ENCODE measurements around the gene C6orf132.

Gene C6orf132

DNA sequence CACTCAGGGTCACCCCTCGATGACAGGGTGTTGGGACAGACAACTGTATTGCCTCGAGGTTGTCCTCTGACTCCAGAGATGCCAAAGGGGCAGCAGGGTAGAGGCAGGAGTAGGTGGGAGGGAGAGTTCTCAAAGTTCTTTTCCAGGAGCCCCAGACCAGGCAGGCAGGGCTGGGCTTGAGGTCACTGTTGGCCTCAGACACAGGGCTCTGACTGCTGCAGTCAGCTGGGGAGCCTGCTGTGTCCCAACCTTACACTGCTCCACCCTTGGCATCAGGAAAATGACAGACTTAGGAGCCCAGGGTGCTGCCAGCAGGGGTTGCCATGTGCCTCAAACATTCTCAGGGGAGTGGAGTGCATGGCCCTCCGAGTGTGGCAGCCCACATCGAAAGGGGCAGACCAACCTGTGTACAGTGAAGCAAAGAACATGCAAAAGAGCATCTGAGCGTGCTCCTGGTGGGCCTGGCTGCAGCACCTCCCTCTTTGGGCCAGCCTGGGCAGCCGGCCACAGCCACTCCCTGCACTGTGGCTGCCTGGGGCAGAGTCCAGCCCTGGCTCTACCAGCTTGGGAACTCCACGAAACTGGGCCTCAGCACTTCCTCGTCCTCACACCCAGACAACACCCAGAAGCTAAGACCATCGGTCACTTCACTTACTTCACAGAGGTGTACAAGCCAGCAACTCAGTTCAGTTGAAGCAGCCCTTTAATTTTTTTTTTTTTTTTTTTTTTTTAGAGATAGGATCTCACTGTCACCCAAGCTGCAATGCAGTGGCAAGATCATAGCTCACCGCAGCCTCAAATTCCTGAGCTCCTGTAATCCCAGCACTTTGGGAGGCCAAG, 24.0 kb downstream of the C6orf132 start:
- no peak overlapping the region for H3K4me3 ChIP-seq (ENCODE audit: low read length in 2 of 2)
- no peak overlapping the region for H3K9ac ChIP-seq (ENCODE audit: low read length in 2 of 2)
- H3K27ac ChIP-seq (ENCODE audit: low read length): no peak overlapping the region
- peaks cover 5% of the 10 kb centered on the region for H3K4me1 ChIP-seq (ENCODE audit: control insufficient read depth, insufficient read depth, low read length)
- peaks cover 0 to 3% of the 10 kb centered on the region in 2 donors for H3K27me3 ChIP-seq (ENCODE audit: control insufficient read depth in 1 of 2, insufficient read depth in 2 of 2, low read length in 2 of 2)
- no peaks in the 10 kb centered on the region for H3K9me3 ChIP-seq (ENCODE audit: control insufficient read depth in 2 of 2, low read length in 2 of 2)
- H3K36me3 ChIP-seq (ENCODE audit: control insufficient read depth in 2 of 2, insufficient read depth in 2 of 2, low read length in 2 of 2): no peaks in the 10 kb centered on the region

DNA sequence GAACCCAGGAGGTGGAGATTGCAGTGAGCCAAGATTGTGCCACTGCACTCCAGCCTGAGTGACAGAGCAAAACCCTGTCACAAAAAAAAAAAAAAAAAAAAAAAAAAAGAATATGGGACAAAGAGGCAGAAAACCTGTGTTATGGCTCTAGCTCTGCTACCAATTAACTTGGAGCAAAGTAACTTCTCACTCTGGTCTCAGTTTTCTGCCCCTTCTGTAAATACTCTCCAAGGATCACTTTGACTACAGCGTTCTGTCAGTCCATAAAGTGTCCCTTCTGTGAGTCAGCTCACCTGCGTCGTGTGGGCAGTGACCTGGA, 24.6 kb downstream of the C6orf132 start:
- H3K27ac ChIP-seq (ENCODE audit: low read length): no peak overlapping the region
- H3K27me3 ChIP-seq (ENCODE audit: control insufficient read depth in 1 of 2, insufficient read depth in 2 of 2, low read length in 2 of 2): peaks cover 0 to 3% of the 10 kb centered on the region in 2 donors
- H3K4me3 ChIP-seq (ENCODE audit: low read length in 2 of 2): no peak overlapping the region
- no peak overlapping the region for H3K9ac ChIP-seq (ENCODE audit: low read length in 2 of 2)
- no peaks in the 10 kb centered on the region for H3K36me3 ChIP-seq (ENCODE audit: control insufficient read depth in 2 of 2, insufficient read depth in 2 of 2, low read length in 2 of 2)
- peaks cover 5% of the 10 kb centered on the region for H3K4me1 ChIP-seq (ENCODE audit: control insufficient read depth, insufficient read depth, low read length)
- no peaks in the 10 kb centered on the region for H3K9me3 ChIP-seq (ENCODE audit: control insufficient read depth in 2 of 2, low read length in 2 of 2)

DNA sequence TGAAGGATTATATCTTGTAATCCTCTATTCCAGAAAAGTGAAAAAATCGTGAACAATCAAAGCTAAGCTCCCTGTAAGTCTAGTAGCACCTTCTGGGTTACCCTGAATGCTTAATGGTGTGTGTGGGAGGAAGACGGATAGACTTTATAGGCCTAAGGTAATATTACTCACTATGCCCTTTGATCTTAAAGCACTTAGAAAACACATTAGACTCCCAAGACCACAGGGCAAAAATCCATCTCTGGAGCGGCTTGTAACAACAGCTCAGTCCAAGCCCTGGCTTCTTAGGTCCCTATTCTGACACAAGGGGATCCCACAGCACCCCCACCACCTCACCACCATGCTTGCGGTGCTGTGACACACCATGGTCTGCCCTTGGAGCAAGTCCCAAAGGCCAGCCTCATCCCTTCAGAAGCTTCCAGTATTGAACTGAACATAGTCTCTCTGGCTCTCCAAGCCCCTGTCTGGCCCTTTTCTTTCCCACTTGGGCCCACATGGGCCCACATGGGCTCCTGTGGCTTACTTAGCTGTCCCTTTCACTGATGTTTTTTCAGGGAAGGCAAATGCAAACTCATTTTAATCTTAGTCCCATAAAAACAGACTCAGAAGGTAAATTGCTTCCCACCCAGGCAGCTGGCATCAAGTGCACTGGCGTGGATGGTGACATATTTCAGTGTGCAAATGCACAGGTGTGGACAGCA, 28.3 kb downstream of the C6orf132 start:
- Histone ChIP-seq H3K9me3 (ENCODE audit: control insufficient read depth in 2 of 2, low read length in 2 of 2) (peaks cover 0 to 4% of the 10 kb centered on the region in 2 donors), H3K4me3 (ENCODE audit: low read length in 2 of 2) (no peak overlapping the region), H3K4me1 (ENCODE audit: control insufficient read depth, insufficient read depth, low read length) (peaks cover 7% of the 10 kb centered on the region), H3K27me3 (ENCODE audit: control insufficient read depth in 1 of 2, insufficient read depth in 2 of 2, low read length in 2 of 2) (peaks cover 0 to 3% of the 10 kb centered on the region in 2 donors), H3K36me3 (ENCODE audit: control insufficient read depth in 2 of 2, insufficient read depth in 2 of 2, low read length in 2 of 2) (no peaks in the 10 kb centered on the region), H3K27ac (ENCODE audit: low read length) (no peak overlapping the region), H3K9ac (ENCODE audit: low read length in 2 of 2) (no peak overlapping the region)

DNA sequence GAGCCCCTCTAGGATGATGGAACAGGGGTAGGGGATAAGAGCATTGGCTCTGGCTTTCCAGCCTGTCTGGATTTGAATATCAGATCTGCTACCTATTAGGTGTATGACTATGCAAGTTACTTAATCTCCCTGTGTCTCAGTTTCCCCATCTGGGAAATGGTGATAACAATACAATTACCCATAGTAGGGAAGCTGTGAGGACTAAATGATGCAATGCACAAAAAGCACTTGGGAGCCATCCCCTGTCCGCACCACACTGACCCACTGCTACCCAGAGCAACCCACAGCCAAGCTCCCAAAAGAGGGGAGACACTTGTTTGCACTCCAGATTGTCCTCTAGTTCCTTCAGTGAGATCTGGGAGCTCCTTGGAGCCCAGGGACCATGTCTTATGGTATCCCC, 30.1 kb downstream of the C6orf132 start:
- H3K27ac ChIP-seq (ENCODE audit: low read length): no peak overlapping the region
- peaks cover 2% of the 10 kb centered on the region for H3K4me1 ChIP-seq (ENCODE audit: control insufficient read depth, insufficient read depth, low read length)
- H3K36me3 ChIP-seq (ENCODE audit: control insufficient read depth in 2 of 2, insufficient read depth in 2 of 2, low read length in 2 of 2): no peaks in the 10 kb centered on the region
- peaks cover 0 to 3% of the 10 kb centered on the region in 2 donors for H3K27me3 ChIP-seq (ENCODE audit: control insufficient read depth in 1 of 2, insufficient read depth in 2 of 2, low read length in 2 of 2)
- H3K4me3 ChIP-seq (ENCODE audit: low read length in 2 of 2): no peak overlapping the region
- peaks cover 0 to 4% of the 10 kb centered on the region in 2 donors for H3K9me3 ChIP-seq (ENCODE audit: control insufficient read depth in 2 of 2, low read length in 2 of 2)
- H3K9ac ChIP-seq (ENCODE audit: low read length in 2 of 2): no peak overlapping the region

DNA sequence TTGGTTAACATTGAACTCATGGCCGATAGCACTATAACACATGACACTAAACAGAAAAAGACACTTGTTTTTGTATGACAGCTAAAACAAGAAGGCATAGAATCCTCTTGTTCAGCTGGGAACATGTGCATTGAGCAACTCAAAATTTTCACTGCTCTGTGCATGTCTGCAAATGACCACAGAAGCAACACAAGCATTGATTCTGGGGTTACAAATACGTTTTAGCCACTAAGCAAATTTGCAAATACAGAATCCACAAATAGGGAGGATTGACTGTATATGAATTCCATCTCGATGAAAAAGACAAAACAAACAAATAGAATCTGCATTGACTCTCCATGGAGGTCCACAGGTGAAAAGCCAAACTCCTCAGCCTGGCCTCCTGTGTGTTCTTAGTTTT, 31.7 kb downstream of the C6orf132 start:
- H3K36me3 ChIP-seq (ENCODE audit: control insufficient read depth in 2 of 2, insufficient read depth in 2 of 2, low read length in 2 of 2): no peaks in the 10 kb centered on the region
- H3K9ac ChIP-seq (ENCODE audit: low read length in 2 of 2): no peak overlapping the region
- H3K9me3 ChIP-seq (ENCODE audit: control insufficient read depth in 2 of 2, low read length in 2 of 2): peaks cover 0 to 4% of the 10 kb centered on the region in 2 donors
- H3K27ac ChIP-seq (ENCODE audit: low read length): no peak overlapping the region
- no peak overlapping the region for H3K4me3 ChIP-seq (ENCODE audit: low read length in 2 of 2)
- H3K4me1 ChIP-seq (ENCODE audit: control insufficient read depth, insufficient read depth, low read length): peaks cover 2% of the 10 kb centered on the region
- peaks cover 1 to 6% of the 10 kb centered on the region in 2 donors for H3K27me3 ChIP-seq (ENCODE audit: control insufficient read depth in 1 of 2, insufficient read depth in 2 of 2, low read length in 2 of 2)

DNA sequence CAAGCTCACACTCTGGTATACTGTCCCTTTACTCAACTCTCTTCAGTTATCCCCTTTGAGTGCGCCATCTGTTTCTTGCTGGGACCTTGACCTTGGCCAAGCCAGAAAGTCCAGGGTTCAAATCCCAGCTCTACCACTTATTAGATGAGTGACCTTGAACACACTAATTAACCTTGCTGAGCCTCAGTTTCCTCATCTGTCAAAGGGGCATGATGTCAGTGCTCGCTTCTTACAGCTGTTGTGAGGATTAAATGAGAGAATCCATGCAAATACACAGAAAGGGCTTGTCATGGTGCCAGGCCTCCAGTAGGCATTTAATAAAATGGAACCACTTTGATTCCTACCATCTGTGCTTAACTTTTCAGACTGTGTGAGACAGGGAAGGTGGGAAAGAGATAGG, 34.3 kb downstream of the C6orf132 start:
- peaks cover 0 to 4% of the 10 kb centered on the region in 2 donors for H3K9me3 ChIP-seq (ENCODE audit: control insufficient read depth in 2 of 2, low read length in 2 of 2)
- H3K27ac ChIP-seq (ENCODE audit: low read length): no peak overlapping the region
- H3K9ac ChIP-seq (ENCODE audit: low read length in 2 of 2): no peak overlapping the region
- H3K36me3 ChIP-seq (ENCODE audit: control insufficient read depth in 2 of 2, insufficient read depth in 2 of 2, low read length in 2 of 2): no peaks in the 10 kb centered on the region
- peaks cover 7 to 12% of the 10 kb centered on the region in 2 donors for H3K27me3 ChIP-seq (ENCODE audit: control insufficient read depth in 1 of 2, insufficient read depth in 2 of 2, low read length in 2 of 2)
- peaks cover 8% of the 10 kb centered on the region for H3K4me1 ChIP-seq (ENCODE audit: control insufficient read depth, insufficient read depth, low read length)
- no peak overlapping the region for H3K4me3 ChIP-seq (ENCODE audit: low read length in 2 of 2)

DNA sequence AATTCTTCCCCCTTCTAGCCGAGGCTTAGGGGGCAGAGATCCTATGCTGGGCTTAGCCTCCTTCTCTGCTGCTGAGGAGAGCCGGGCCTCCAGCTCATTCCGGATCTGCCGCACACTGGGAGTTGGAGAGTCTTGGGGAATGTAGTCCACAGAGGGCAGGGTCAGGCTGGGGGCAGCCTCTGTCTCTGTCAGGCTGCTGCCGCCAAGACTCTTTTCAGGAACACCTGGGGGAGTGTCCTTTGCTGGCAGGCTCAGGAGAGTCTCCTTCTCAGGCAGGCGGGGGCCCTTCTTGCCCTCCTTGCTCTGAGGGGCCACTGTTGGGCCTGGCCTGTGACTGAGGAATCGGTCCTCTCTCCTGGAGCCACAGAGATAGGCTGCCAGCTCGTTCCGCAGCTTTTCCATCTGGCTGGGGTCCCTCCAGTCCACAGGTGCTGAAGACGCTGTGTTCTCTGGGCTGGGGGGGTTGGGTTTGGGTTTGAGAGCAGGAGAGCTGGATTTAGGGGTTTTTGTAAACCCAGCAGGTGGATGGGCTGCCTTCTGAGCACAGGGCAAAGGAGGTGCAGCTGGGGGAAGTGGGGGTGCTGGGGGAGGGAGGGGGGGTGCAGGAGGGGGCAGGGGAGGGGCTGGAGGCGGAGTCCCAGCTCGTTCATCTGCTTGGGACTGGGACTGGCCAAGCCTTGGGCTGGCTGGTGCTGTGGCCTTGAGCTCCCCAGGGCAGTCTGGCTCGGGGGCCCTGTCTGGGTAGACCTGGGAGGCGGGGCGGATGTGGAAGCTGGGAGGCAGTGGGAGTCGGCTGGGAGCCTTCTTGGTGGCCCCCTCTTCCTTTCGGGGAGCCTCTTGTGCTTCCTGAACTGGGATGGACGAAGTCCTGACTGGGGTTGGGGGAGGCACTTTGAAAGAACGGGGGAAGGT, 36.1 kb downstream of the C6orf132 start:
- Histone ChIP-seq H3K4me3 (ENCODE audit: low read length in 2 of 2) (no peak overlapping the region), H3K4me1 (ENCODE audit: control insufficient read depth, insufficient read depth, low read length) (peaks cover 13% of the 10 kb centered on the region), H3K36me3 (ENCODE audit: control insufficient read depth in 2 of 2, insufficient read depth in 2 of 2, low read length in 2 of 2) (no peaks in the 10 kb centered on the region), H3K27ac (ENCODE audit: low read length) (no peak overlapping the region), H3K9me3 (ENCODE audit: control insufficient read depth in 2 of 2, low read length in 2 of 2) (peaks cover 0 to 4% of the 10 kb centered on the region in 2 donors), H3K9ac (ENCODE audit: low read length in 2 of 2) (no peak overlapping the region), H3K27me3 (ENCODE audit: control insufficient read depth in 1 of 2, insufficient read depth in 2 of 2, low read length in 2 of 2) (peaks cover 7 to 12% of the 10 kb centered on the region in 2 donors)

DNA sequence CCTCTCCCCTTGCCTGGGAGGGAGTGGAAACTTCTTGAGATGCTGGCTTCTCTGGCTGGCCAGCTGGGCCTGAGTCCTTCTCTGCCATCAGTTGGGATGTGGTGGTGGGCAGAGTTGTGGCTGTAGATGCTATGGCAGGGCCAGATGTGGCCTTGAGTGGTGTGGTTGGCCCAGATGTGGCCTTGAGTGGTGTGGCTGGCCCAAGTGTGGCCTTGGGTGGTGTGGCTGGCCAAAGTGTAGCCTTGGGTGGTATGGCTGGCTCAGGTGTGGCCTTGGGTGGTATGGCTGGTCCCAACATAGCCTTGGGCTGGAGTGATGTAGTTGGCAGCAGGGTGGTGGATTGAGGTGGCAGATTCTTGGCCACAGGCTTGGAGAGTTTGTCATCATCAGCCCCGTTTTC, 36.7 kb downstream of the C6orf132 start:
- Histone ChIP-seq H3K4me1 (ENCODE audit: control insufficient read depth, insufficient read depth, low read length) (peaks cover 15% of the 10 kb centered on the region), H3K27me3 (ENCODE audit: control insufficient read depth in 1 of 2, insufficient read depth in 2 of 2, low read length in 2 of 2) (peaks cover 7 to 12% of the 10 kb centered on the region in 2 donors), H3K27ac (ENCODE audit: low read length) (no peak overlapping the region), H3K9me3 (ENCODE audit: control insufficient read depth in 2 of 2, low read length in 2 of 2) (peaks cover 0 to 4% of the 10 kb centered on the region in 2 donors), H3K9ac (ENCODE audit: low read length in 2 of 2) (no peak overlapping the region), H3K36me3 (ENCODE audit: control insufficient read depth in 2 of 2, insufficient read depth in 2 of 2, low read length in 2 of 2) (no peaks in the 10 kb centered on the region), H3K4me3 (ENCODE audit: low read length in 2 of 2) (no peak overlapping the region)

DNA sequence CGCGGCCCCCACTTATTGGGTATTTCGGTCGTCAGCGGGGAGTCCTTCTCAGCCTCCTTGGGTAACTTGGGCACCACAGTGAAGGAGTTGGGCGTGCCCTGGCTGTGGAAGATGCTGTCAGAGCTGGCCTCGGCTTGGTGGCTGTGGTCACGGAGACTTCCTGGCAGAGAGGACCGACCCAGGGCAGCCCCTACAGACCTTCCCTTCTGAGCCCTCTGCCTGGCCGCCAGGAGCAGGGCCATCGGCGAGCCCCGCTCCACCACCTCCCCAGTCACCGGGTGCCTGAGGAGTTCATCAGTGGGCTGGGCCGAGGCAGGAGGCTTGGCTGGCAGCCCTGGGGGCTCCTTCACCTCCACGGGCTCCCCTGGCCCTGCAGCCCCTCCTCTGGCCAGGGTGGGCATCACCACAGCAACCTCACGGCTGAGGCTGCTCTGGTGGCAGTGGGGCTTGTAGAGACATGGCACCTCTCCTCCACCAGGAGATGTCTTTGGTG, 37.2 kb downstream of the C6orf132 start:
- H3K4me1 ChIP-seq (ENCODE audit: control insufficient read depth, insufficient read depth, low read length): peaks cover 14% of the 10 kb centered on the region
- H3K36me3 ChIP-seq (ENCODE audit: control insufficient read depth in 2 of 2, insufficient read depth in 2 of 2, low read length in 2 of 2): no peaks in the 10 kb centered on the region
- H3K27ac ChIP-seq (ENCODE audit: low read length): no peak overlapping the region
- H3K9ac ChIP-seq (ENCODE audit: low read length in 2 of 2): no peak overlapping the region
- no peak overlapping the region for H3K4me3 ChIP-seq (ENCODE audit: low read length in 2 of 2)
- no peaks in the 10 kb centered on the region for H3K9me3 ChIP-seq (ENCODE audit: control insufficient read depth in 2 of 2, low read length in 2 of 2)
- H3K27me3 ChIP-seq (ENCODE audit: control insufficient read depth in 1 of 2, insufficient read depth in 2 of 2, low read length in 2 of 2): peaks cover 7 to 12% of the 10 kb centered on the region in 2 donors

DNA sequence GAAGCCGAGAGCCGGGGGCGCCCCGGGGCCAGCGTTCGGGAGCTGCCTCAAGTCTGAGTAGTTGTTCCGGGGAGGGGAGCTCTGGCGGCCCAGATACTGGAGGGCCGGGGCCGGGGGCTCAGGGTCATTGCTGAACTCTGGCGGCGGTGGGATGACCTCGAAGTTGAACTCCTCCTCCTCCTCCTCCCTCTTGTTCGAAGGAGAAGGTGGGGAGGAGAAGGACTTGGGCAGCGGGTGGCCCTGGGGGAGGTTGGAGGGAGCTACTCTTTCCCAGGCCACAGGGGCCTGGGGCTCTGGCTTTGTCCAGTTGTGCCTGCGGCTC, 37.7 kb downstream of the C6orf132 start:
- peak overlapping the region in 1 of 2 donors; percentile 62 for H3K4me3 ChIP-seq (ENCODE audit: low read length in 2 of 2)
- no peaks in the 10 kb centered on the region for H3K36me3 ChIP-seq (ENCODE audit: control insufficient read depth in 2 of 2, insufficient read depth in 2 of 2, low read length in 2 of 2)
- H3K4me1 ChIP-seq (ENCODE audit: control insufficient read depth, insufficient read depth, low read length): peaks cover 14% of the 10 kb centered on the region
- H3K27me3 ChIP-seq (ENCODE audit: control insufficient read depth in 1 of 2, insufficient read depth in 2 of 2, low read length in 2 of 2): peaks cover 7 to 12% of the 10 kb centered on the region in 2 donors
- H3K9me3 ChIP-seq (ENCODE audit: control insufficient read depth in 2 of 2, low read length in 2 of 2): no peaks in the 10 kb centered on the region
- no peak overlapping the region for H3K27ac ChIP-seq (ENCODE audit: low read length)
- no peak overlapping the region for H3K9ac ChIP-seq (ENCODE audit: low read length in 2 of 2)
